Pons (tissue), 1 donor: ENCODE measurements around the gene ADAMTS10.
"Not testable (repeated sequence)": the region's sequence is repeated elsewhere in the genome, so short reads cannot be mapped to it uniquely, and the experiment has no call there.

Source experiments
- DNase-seq: peaks from one replicate; pipeline ENCODE4 v3.0.0-alpha.2; 2016; ENCODE audit warnings: low spot score

The ADAMTS10 gene

DNA sequence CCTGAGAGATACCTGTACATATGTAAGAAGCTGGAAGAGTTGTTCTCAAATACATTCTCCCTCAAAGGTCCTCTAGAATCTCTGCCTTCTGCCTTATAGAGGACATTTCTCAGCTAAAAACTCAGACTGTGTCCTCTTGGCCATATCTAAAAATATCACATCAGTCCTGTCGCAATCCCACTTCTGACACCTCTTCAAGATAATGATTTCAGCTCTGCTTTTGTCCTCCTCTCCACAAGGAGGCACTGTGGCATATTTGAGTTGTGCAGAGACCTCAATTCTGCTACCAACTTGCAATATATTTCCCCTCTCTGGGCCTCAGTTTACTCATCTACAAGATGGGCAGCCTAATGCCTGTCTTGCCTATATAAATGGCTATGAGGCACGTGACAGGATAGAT, 16.6 kb downstream of the ADAMTS10 start:
- no peak for DNase-seq

- peak; percentile 86 for DNase-seq
These were observed 18.1 kb downstream of the ADAMTS10 start for GRCh38 chr19:8592231-8593009.

DNA sequence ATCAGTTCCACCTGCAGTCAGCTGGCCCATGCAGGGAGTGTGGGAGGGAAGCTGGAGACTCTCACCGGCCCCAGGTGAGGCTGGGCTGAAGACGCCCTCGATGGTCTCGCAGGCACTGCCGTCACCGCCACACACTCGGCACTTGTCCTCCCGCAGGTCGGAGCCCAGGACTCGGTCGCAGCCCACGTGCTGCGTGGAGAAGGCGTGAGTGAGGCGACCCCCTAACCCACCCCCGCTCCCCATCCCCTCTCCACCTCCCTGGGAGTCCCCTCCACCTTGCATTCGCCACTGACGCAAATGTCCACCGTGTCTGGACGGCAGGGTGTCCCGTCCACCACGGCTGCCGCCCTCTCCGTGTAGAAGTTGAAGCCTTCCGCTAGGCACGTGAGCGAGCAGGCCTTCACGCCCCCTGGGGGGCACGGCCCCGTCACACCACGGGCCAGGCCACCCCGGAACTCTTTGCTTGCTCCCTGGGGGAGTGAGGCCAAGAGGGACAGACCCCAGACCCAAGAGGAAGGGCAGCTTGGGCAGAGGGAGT, 21.3 kb downstream of the ADAMTS10 start:
- DNase-seq: no peak

GRCh38 chr19:8585894-8586750, 24.4 kb downstream of the ADAMTS10 start:
- DNase-seq: no peak

GRCh38 chr19:8584965-8585893, 25.3 kb downstream of the ADAMTS10 start:
- DNase-seq: no peak

DNA sequence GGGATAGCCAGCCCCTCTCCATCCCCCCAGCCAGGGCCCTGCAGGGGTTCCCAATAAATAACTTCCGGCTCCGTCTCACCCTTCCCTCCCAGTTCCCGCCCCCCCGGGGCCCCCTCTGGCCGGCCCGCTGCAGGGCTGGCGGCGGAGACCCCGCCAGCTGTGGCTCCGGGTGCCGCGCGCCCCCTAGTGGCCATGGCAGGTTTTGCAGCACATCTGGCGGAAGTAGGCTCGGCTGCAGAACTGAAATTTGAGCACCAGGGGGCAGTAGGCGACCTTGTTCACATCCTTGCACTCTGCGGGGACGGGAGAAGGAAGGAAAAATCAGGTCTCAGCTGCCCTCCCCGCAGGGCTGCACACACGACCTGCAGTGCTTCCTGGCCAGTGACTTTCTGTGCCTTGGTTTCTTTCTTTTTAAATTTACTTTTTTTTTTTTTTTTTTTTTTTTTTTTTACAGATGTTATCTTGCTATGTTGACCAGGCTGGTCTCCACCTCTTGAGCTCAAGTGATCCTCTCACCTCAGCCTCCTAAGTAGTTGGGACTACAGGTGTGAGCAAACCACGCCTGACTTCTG, 29.7 kb downstream of the ADAMTS10 start:
- DNase-seq: peak; percentile 67

DNA sequence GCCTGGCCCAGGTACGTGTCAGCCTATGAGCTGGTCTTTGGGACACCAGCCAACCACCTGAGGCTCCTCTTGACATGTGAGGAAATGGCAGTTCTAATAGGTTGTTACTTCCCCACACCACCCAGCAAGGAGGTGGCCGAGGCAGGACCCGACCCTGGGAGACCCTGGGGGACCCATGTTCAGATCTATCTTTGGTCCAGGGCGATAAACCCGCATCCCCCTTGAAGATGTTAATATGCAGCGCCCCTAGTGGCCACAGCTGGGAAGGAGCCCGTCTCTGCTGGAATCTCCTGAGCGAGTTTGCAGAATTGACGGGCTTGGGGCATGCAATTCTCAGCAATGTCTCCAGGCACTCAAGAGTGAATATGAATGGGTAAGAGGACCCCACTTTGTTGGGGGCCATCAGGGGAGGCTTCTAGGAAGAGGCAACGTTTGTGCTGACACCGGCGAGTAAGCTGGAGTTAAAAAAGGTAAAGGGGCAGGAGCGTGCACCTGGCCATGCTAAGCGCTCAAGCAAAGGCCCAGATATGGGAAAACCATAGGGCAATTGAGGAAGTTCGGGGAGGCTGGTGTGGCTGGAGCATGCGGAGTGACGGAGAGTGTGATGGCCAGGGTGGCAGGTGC, 31.8 kb downstream of the ADAMTS10 start:
- DNase-seq: peak; percentile 53

DNA sequence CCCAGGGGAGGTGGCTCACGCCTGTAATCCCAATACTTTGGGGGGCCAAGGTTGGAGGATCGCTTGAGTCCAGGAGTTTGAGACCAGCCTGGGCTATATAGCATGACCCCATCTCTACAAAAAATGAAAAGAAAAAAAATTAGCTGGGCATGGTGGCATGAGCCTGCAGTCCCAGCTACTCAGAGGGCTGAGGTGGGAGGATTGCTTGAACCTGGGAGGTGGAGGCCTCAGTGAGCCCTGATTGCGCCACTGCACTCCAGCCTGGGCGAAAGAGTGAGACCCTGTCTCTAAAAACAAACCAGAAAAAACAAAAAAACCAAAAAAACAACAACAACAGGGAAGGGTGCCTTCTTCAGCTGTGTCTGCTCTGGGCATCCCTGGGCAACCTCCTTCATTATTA, 32.8 kb downstream of the ADAMTS10 start:
- DNase-seq: no peak

- peak; percentile 61 for DNase-seq
These were observed 33.3 kb downstream of the ADAMTS10 start, which contains the start of gene MYO1F for GRCh38 chr19:8577247-8577646. TSS of gene MYO1F (minus strand) at chr19:8577442. CDS start at chr19:8577309, 133 bp downstream.

GRCh38 chr19:8576273-8576993, 34.1 kb downstream of the ADAMTS10 start:
- DNase-seq: no peak

DNA sequence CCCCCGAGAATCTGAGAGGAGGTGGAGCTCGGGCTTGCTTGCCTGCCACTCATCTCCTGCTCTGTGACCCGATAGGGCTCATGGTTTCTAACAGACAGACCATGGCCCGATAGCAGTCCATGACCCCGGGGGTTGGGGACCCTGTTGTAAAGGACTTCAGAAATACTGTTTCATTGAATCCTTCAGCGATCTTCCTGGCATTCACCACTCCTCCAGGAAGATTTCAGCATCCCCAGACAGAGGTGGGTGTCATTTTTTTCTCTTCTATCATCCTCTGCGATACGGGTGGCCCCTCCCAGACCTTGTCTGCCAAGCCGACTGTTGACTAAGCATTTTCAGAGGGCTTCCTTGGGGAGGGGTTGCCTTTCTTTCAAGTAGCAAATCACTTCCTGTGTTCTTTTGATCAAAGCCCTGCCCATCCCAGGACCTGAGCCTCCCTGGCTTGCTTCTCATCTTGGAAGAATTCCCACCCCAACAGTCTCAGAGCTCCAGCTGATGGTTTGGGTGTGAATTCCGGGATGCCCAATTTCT, 35.0 kb downstream of the ADAMTS10 start:
- DNase-seq: no peak

DNA sequence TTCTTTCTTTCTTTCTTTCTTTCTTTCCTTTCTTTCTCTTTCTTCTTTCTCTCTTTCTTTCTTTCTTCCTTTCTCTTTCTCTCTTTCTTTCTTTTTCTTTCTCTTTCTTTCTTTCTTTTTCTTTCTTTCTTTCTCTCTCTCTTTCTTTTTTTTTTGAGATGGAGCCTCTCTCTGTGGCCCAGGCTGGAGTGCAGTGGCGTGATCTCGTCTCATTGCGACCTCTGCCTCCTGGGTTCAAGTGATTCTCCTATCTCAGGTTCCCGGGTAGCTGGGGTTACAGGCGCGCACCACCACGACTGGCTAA, 35.9 kb downstream of the ADAMTS10 start:
- not testable (repeated sequence) for DNase-seq

- no peak for DNase-seq
These were observed 37.2 kb downstream of the ADAMTS10 start for GRCh38 chr19:8573316-8573715.

- peak; percentile 65 for DNase-seq
These were observed 39.5 kb downstream of the ADAMTS10 start for GRCh38 chr19:8571006-8571411.

DNA sequence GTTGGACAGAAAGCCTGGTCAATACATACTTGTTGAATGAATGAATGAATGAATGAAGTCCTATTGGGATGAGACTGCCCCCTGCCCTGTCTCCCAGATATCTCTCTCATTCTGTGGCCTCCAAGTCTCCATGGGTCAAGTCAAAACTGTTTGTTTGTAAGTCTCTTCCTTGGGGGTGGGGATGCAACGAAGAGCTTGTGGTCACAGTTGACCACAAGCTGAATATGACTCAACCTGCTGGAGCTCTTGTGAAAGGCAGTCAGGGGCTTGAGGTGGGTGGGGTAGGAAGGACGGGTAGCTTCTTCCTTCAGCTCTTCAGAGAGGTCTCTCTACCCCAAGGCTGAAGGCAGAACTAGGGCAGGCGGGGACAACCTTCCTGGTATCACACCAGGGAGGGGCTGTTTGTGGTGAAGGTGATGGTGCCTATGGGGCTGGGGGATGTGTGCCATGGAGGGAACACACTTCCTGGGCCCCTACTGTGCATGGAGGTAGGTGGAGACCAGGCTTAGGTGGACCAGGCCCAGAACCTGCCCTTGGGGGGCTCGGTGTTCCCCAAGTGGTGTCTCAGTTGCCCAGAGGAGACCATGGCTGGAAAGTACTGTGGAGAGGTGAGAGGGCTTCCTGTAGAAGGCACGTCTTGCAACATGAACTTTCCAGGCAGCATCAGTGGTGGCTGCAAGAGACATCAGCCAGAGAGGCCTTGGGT, 41.3 kb downstream of the ADAMTS10 start:
- peak; percentile 69 for DNase-seq

- peak; percentile 56 for DNase-seq
These were observed 42.9 kb downstream of the ADAMTS10 start for GRCh38 chr19:8567522-8568172.

DNA sequence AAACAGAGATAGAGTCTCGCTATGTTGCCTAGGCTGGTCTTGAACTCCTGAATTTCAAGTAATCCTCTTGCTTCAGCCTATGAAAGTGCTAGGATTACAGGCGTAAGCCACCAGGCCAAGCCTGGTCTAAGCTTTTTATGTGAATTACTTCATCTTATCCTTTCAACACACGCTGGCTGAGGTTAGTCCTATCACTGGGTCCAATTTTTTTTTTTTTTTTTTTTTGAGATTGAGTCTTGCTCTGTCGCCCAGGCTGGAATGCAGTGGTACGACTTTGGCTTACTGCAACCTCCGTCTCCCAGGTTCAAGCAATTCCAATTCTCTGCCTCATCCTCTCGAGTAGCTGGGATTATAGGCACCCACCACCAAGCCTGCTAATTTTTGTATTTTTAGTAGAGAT, 43.7 kb downstream of the ADAMTS10 start:
- DNase-seq: no peak

DNA sequence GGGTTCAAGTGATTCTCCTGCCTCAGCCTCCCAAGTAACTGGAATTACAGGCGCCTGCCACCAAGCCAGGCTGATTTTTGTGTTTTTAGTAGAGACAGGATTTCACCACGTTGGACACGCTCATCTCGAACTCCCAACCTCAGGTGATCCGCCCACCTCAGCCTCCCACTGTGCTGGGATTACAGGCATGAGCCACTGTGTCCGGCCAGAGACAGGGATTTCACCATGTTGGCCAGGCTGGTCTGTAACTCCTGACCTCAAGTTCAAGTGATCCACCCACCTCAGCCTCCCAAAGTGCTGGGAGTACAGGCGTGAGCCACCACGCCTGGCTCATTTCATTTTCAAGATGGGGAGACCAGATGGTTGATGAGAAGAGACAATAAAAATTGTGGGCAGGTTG, 45.6 kb downstream of the ADAMTS10 start:
- not testable (repeated sequence) for DNase-seq
